Naive thymus-derived CD8-positive, alpha-beta T cell (primary cell): ENCODE data around the gene BID. TPM values are rescaled to one million over a fixed set of nuclear protein-coding genes. Genes with fewer than 3 reads are reported as not detected.

Experiments
- ATAC-seq, 2 donors: fragments of 150-1000 bp; cut with Tn5 transposase in 1 of 2; sonication (Bioruptor Pico), chemical (Tn5 transposase) in 1 of 2; 1 replicate in 1 of 2; 2 replicates in 1 of 2; pipeline ENCODE4 v1.10.0; 2021; ENCODE audit warnings: mild to moderate bottlenecking in 2 of 2, moderate library complexity in 2 of 2
- POLR2A ChIA-PET: fragments of 350-600 bp; sonication (Branson Sonifier 250); formaldehyde crosslinking; loops from one replicate; lab custom pipeline; 2021; ENCODE audit warnings: antibody characterized with exemption; lab: Charles Lee
- DNase-seq, 10 donors: peaks; one replicate each; pipeline versions ENCODE4 v3.0.0 to v3.0.0-alpha.2; 2020 to 2022
- H3K27ac Mint-ChIP-seq, 10 donors: one replicate each; pipeline ENCODE4 v1.8.0; 2020 to 2022; ENCODE audit warnings: mild to moderate bottlenecking in 10 of 10, mixed read lengths in 10 of 10, moderate library complexity in 4 of 10, inconsistent platforms in 1 of 10
- H3K27me3 Mint-ChIP-seq, 5 donors: one replicate each; pipeline ENCODE4 v1.8.0; 2021 to 2022; ENCODE audit warnings: mixed read lengths in 5 of 5
- H3K36me3 Mint-ChIP-seq, 3 donors: one replicate each; pipeline ENCODE4 v1.8.0; 2020 to 2022; ENCODE audit warnings: mixed read lengths in 3 of 3, mild to moderate bottlenecking in 2 of 3, inconsistent platforms in 1 of 3
- H3K4me1 Mint-ChIP-seq, 4 donors: one replicate each; pipeline ENCODE4 v1.8.0; 2021 to 2022; ENCODE audit warnings: mixed read lengths in 4 of 4
- H3K4me3 Mint-ChIP-seq, 10 donors: one replicate each; pipeline ENCODE4 v1.8.0; 2020 to 2022; ENCODE audit warnings: mild to moderate bottlenecking in 10 of 10, mixed read lengths in 10 of 10, moderate library complexity in 6 of 10, inconsistent platforms in 1 of 10
- H3K9me3 Mint-ChIP-seq, 9 donors: one replicate each; pipeline ENCODE4 v1.8.0; 2020 to 2022; ENCODE audit warnings: mixed read lengths in 9 of 9, mild to moderate bottlenecking in 3 of 9, inconsistent platforms in 1 of 9, moderate library complexity in 1 of 9
- polyA plus RNA-seq, 3 donors: library from polyadenylated mRNA; unstranded; fragments of 300-500 nt; fragmentation: Illumina TruSeq; gene quantifications; one replicate each; pipeline ENCODE4 v1.2.3, GENCODE V29; 2021
- total RNA-seq, 8 experiments: library from RNA in 2 of 8; stranded (reverse) in 2 of 8; gene quantifications; one replicate each; pipeline ENCODE4 v1.2.3 and lab custom pipeline; 2021 to 2026

The BID gene
- total and polyA plus RNA-seq, 5 experiments from 2014 or later, result 22.3 to 84.1 (median 67.0) TPM

DNA sequence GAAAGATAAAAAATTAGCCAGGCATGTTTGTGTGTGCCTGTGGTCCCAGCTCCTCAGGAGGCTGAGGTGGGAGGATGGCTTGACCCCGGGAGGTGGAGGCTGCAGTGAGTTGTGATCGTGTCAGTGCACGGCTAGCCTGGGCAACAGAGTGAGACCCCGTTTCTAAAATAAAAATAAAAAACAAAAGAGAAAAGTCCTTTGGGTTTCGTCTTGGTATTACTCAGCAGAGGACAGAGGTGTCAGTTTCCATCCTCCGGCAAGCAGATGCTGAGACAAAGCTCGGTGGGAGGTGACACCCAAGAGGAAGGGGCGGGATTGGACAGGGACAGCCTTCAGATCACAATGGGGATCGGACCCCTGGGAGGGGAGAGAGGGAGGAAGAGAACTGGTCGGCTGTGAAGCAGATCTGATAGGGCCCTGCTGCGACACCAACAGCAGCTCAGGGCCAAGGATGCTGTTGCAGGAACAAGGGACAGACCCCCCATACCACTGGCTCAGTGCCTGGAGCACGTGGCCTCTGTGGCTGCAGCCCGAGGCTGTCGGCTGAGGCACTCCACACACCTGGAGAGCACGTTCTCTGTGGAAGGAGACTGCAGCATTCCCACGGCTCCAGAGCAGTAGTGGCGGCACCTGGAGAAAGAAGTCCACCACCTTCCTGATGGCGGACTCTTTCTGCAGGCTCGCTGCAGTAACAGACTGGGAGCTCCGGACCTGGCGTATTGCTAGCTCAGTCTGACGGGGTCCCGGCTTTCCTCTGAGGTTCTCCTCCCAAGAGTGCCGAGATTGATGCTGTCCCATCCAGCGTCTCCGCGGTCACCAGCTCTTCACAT is 5.2 kb upstream of the BID start:
- POLR2A ChIA-PET, result interaction anchor here (0.6 to 1.3 kb wide), 8 partner anchors 8 to 356 kb away, joined by 3 to 6 read pairs (median 3); partner anchors contain the start of gene PEX26
- Mint-ChIP-seq H3K27ac (peak overlapping the region; percentile 79 to 98 (median 88)), H3K36me3 (peaks cover 0 to 5% (median 0%) of the 10 kb centered on the region in 3 donors), H3K4me1 (peaks cover 42 to 87% (median 79%) of the 10 kb centered on the region in 4 donors), H3K4me3 (peak overlapping the region; percentile 71 to 100 (median 95)), H3K27me3 (no peaks in the 10 kb centered on the region), H3K9me3 (peaks cover 0 to 1% (median 0%) of the 10 kb centered on the region in 9 donors)
- ATAC-seq (no peak), DNase-seq (no peak)

DNA sequence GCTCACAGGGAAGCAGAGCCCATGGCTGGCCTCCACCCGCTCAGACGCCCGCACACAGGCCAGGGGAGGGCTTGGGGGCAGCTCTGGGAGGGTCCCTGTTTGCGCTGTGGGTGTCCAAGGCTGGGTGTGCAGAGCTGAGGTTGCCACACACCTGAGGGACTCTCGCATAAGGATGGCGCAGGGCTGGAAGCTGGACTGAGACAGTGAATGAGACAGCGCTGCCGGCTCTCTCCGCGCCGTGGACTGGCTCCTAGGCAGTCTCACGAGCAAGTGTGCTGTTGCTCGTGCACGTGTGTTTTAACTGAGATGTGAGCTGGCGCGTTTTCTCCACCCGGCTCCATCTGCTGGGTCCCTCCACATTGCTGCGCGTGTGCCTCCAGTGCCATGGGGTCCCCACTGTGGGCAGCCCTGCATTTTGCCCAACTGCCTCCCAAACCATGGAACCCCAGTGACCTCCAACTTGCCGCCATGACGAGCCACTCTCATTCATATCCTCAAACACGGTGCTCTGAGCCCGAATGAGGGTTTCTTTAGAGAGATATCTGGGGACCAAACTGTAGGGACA is 4.2 kb upstream of the BID start:
- DNase-seq, result no peak
- POLR2A ChIA-PET, result interaction anchor here (0.9 to 2.9 kb wide), 3 partner anchors 11 to 40 kb away, joined by 3 to 14 read pairs (median 3); no protein-coding TSS in a partner anchor
- Mint-ChIP-seq H3K9me3 (peaks cover 0 to 1% (median 0%) of the 10 kb centered on the region in 9 donors), H3K27ac (peak overlapping the region; percentile 80 to 99 (median 96)), H3K4me1 (peaks cover 43 to 89% (median 80%) of the 10 kb centered on the region in 4 donors), H3K4me3 (peak overlapping the region; percentile 89 to 100 (median 96)), H3K36me3 (peaks cover 0 to 5% (median 0%) of the 10 kb centered on the region in 3 donors), H3K27me3 (no peaks in the 10 kb centered on the region)
- ATAC-seq, result no peak

DNA sequence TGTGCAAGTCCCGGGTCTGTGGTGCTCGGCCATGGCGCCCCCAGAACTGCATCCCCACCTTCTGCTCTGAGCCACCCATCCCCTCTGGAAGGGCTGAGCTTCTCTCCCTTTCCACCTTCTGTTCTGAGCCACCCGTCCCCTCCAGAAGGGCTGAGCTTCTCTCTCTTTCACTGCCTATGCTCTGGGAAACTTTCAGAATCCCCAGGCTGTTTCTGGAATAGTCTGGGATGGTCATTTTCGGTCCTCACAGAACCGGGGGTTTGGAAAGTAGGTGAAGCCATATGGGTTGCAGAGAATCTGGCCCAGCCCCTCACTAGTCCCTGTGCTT is 3.4 kb upstream of the BID start:
- POLR2A ChIA-PET, result interaction anchor here (0.9 to 2.9 kb wide), 3 partner anchors 8 to 39 kb away, joined by 3 to 14 read pairs (median 13); no protein-coding TSS in a partner anchor
- peaks cover 0 to 1% (median 0%) of the 10 kb centered on the region in 9 donors for H3K9me3 Mint-ChIP-seq
- ATAC-seq (no peak), DNase-seq (no peak)
- no peaks in the 10 kb centered on the region for H3K27me3 Mint-ChIP-seq
- H3K36me3 Mint-ChIP-seq, result peaks cover 0 to 5% (median 1%) of the 10 kb centered on the region in 3 donors
- peak overlapping the region; percentile 88 to 99 (median 98) for H3K27ac Mint-ChIP-seq
- H3K4me1 Mint-ChIP-seq, result peaks cover 50 to 91% (median 84%) of the 10 kb centered on the region in 4 donors
- peak overlapping the region; percentile 89 to 100 (median 96) for H3K4me3 Mint-ChIP-seq

DNA sequence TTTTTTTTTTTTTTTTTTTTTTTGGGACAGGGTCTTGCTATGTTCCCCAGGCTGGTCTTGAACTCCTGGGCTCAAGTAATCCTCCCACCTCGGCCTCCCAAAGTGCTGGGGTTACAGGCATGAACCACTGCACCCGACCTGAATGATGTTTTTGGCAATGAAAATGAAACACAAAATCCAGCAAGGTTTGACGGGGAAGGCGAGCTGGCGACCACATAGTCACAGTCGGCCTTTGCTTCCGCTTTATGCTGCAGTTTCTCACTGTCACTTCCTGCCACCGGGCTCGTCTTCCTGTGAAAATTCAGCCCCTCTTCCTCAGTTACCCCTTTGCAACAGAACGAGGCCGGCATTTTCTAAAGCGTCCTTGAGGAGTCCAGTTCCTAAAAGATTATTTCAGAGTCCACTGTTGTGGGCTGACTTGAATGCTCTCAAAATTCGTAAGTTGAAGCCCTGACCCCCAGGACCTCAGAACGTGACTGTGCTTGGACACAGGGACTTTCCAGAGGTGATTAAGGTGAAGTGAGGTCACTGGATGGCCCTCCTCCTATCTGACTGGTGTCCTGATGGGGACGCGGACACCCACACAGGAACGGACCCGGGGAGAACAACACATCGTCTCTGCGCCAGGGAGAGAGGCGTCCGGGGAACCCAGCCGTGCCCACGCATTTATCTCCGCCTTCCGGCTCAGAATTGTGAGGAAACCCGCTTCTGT is 2.9 kb upstream of the BID start:
- peaks cover 0 to 5% (median 2%) of the 10 kb centered on the region in 3 donors for H3K36me3 Mint-ChIP-seq
- peaks cover 0 to 1% (median 0%) of the 10 kb centered on the region in 9 donors for H3K9me3 Mint-ChIP-seq
- POLR2A ChIA-PET, result interaction anchor here (0.6 to 2.9 kb wide), 9 partner anchors 9 to 858 kb away, joined by 3 to 14 read pairs (median 4); no protein-coding TSS in a partner anchor
- peak overlapping the region; percentile 88 to 99 (median 98) for H3K27ac Mint-ChIP-seq
- H3K27me3 Mint-ChIP-seq, result no peaks in the 10 kb centered on the region
- DNase-seq (peak; percentile 38 to 80 (median 72)), ATAC-seq (peak; percentile 46 to 63)
- H3K4me1 Mint-ChIP-seq, result peaks cover 51 to 91% (median 84%) of the 10 kb centered on the region in 4 donors
- peak overlapping the region; percentile 89 to 100 (median 96) for H3K4me3 Mint-ChIP-seq

DNA sequence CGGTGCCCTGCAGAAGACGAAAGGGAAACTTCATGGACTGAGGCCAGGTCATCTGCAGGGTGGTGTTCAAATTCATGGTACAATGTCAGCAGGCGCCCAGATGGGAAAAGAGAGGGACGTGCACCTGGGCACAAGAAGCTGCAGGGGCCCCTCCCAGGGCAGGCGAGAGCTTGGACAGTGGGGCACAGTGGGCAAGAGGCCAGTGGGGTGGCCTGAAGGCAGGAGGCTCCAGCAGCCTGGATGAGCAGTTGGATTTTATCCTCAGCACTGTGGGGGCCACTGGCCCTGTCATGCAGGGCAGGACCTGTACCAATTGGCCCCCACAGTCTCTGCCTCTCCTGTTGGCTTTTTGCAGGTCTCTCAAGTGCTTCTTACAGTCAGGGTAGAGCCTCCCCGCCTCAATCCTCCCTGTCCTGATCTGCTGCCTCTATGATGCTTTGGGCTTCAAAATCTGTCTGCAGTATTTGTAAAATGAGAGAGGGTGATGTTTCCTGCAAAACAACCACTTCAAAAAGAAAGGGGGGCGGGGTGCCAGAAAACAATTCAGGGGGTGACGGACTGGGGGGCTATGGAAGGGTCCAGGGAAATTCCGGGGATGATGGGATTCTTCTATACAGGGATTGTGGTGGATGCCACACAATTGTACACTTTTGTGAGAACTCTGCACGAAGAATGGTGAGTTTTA is 1.7 kb upstream of the BID start:
- ATAC-seq (peak; percentile 17 to 25), DNase-seq (peak in 7 of 10 donors; percentile 32 to 65 (median 50))
- Mint-ChIP-seq H3K36me3 (peaks cover 0 to 5% (median 2%) of the 10 kb centered on the region in 3 donors), H3K27ac (peak overlapping the region; percentile 88 to 99 (median 98)), H3K27me3 (no peaks in the 10 kb centered on the region), H3K4me1 (peaks cover 46 to 92% (median 86%) of the 10 kb centered on the region in 4 donors), H3K4me3 (peak overlapping the region; percentile 89 to 100 (median 96)), H3K9me3 (peaks cover 0 to 1% (median 0%) of the 10 kb centered on the region in 9 donors)
- POLR2A ChIA-PET, result interaction anchor here (0.6 to 2.9 kb wide), 5 partner anchors 8 to 857 kb away, joined by 3 to 14 read pairs (median 5); no protein-coding TSS in a partner anchor

DNA sequence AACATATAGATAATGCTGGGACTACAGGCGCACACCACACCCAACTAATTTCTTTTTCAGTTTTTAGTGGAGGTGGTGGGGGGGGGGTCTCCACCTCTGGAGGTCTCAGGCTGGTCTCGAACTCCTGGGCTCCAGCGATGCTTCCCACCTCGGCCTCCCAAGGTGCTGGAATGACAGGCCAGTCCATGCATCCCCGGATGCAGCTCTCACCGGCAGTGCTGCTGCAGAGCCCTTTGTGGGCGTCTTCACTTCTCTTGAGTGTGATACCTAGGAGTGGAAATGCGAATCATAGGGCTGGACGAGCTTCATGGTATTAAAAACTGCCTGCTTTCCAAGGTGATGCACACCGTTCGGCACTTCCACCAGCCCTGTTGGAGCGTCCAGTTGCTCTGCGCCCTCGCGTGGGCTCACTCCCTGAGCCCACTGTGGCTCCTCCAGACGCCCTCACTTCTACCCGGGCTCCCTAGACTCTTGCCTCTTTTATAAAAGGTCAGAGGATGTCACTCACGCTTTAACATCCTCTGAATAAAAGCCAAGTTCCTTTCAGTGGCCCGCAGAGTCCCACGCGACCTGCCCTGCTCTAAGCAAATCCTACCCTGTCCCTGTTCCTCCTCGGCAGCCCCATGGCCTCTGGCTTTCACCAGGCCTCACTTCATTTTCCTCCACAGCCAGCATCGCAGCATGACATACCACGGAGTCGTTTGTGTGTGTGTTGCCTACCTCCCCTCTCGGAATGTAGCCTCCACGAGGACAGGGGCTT is 837 bp upstream of the BID start:
- Mint-ChIP-seq H3K27me3 (no peaks in the 10 kb centered on the region), H3K9me3 (peaks cover 0 to 1% (median 0%) of the 10 kb centered on the region in 9 donors), H3K27ac (peak overlapping the region; percentile 88 to 99 (median 98)), H3K4me3 (peak overlapping the region; percentile 85 to 100 (median 95)), H3K4me1 (peaks cover 44 to 92% (median 86%) of the 10 kb centered on the region in 4 donors), H3K36me3 (peaks cover 0 to 5% (median 2%) of the 10 kb centered on the region in 3 donors)
- POLR2A ChIA-PET, result interaction anchor here (0.6 to 1.9 kb wide), 3 partner anchors 10 to 28 kb away, joined by 3 to 5 read pairs (median 5); no protein-coding TSS in a partner anchor
- DNase-seq (peak in 1 of 10 donors; percentile 36), ATAC-seq (peak in 1 of 2 donors; percentile 5)

DNA sequence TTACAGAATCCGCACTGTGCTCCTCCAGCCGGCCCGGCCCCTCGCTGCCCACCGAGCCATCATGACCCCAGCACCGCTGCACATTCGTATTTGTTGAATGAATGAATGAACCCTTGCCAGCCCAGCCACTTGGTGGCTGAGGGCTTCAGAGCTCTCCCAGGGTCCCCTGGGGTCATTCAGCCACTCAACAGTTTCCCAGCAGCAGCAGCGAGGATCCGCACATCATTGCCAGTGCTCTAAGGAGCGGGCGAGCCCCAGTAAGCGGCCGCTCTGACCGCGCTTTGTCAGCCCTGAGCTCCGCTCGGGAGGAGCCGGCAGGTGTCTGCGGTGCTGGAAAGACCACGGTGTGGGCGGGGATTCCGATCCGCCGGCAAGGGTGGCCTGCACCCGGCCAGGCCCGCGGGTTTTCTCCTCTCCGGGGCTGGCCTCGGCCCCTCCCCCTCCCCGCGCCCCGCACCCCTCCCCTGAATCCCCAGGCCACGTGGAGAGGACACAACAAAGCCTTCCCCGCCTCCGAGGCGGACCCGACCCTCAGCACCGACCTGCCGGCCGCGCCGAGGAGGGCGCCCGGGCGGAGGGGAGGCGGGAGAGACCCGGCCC is 563 bp downstream of the BID start:
- peak in 9 of 10 donors; percentile 40 to 55 (median 47) for DNase-seq
- Mint-ChIP-seq H3K4me3 (peak overlapping the region; percentile 83 to 100 (median 89)), H3K27ac (peak overlapping the region; percentile 57 to 94 (median 88)), H3K4me1 (peaks cover 36 to 87% (median 81%) of the 10 kb centered on the region in 4 donors), H3K36me3 (peaks cover 0 to 2% (median 0%) of the 10 kb centered on the region in 3 donors), H3K9me3 (no peaks in the 10 kb centered on the region), H3K27me3 (no peaks in the 10 kb centered on the region)
- POLR2A ChIA-PET, result interaction anchor here (0.5 to 1.9 kb wide), 5 partner anchors 8 to 39 kb away, joined by 3 to 5 read pairs (median 3); no protein-coding TSS in a partner anchor
- peak; percentile 39 to 53 for ATAC-seq

DNA sequence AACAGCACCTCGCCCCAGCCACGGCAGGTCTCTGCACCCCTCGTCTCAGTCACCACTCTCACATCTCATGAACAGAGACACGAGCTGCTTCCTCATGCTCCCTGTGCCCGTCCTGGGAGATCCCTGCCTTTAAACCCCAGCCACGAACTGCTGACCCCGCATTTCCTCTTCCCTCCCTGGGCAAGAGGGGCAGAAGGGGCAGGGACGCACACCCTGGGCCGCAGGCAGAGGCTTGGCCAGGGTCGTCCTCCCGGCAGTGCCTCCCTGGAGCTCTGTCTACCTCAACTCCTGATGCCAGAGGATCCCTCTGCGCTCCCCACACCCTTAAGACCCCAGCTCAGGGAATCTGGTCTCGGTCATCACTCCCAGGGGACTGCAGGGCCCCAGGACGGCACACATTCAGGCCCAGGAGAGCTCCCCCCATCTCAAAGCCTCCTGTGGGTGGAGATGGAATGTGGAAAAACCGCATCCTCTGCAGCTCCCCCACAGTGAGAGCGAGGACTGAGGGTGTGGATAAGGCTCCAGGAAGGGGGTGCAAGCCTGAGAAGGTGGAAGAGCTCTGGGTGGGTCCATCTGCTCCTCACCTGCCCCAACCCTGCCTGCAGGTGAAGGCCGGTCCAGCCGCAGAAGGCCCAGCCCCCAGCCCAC is 1.2 kb downstream of the BID start:
- Mint-ChIP-seq H3K4me3 (peak overlapping the region; percentile 83 to 100 (median 89)), H3K4me1 (peaks cover 37 to 84% (median 79%) of the 10 kb centered on the region in 4 donors), H3K36me3 (peaks cover 0 to 2% (median 0%) of the 10 kb centered on the region in 3 donors), H3K27ac (peak overlapping the region; percentile 79 to 95 (median 89)), H3K9me3 (no peaks in the 10 kb centered on the region), H3K27me3 (no peaks in the 10 kb centered on the region)
- POLR2A ChIA-PET, result interaction anchor here (0.7 to 1.9 kb wide), 5 partner anchors 7 to 39 kb away, joined by 3 to 6 read pairs (median 4); no protein-coding TSS in a partner anchor
- no peak for ATAC-seq
- DNase-seq, result no peak

DNA sequence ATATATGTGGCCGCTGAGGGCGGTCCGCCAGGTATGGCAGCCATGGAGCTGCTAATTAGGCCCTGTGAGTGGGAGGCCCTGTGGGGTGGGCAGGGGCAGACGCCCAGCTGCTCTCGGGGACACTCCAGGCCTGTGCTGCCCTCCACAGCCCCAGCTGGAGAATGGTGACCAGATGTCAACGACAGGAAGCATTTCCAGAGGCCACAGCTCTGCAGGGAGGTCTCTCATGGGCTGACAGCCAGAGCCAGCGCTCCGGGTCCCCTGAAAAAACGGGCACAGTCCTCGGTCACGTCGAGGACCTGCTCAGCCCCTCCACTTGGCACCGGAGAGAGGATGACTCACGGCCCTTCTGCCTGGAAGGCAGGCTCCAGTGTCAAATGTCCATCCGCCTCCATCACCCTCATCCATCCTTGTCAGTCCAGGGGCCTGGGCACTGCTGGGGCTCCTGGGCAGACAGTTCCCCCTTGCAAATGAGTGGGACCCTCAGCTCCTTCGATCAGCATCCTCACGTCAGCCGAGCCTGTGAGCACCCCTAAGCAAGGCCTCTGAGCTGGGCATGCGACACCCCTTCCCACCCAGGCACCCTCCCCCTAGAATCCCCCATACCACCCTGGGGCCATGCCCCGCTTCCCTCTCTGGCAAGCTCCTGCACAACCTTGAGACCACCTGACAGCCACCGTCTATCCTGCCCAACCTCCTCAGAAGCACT is 1.9 kb downstream of the BID start:
- ATAC-seq (no peak), DNase-seq (no peak)
- peaks cover 40 to 84% (median 79%) of the 10 kb centered on the region in 4 donors for H3K4me1 Mint-ChIP-seq
- peaks cover 0 to 2% (median 0%) of the 10 kb centered on the region in 3 donors for H3K36me3 Mint-ChIP-seq
- POLR2A ChIA-PET, result interaction anchor here (0.7 to 1.5 kb wide), 2 partner anchors 9 to 15 kb away, joined by 4 to 6 read pairs; no protein-coding TSS in a partner anchor
- H3K27ac Mint-ChIP-seq, result peak overlapping the region; percentile 79 to 95 (median 89)
- H3K27me3 Mint-ChIP-seq, result no peaks in the 10 kb centered on the region
- H3K4me3 Mint-ChIP-seq, result peak overlapping the region; percentile 83 to 100 (median 89)
- no peaks in the 10 kb centered on the region for H3K9me3 Mint-ChIP-seq
